Mucosa of gallbladder (tissue), 1 donor: Measurements from ENCODE around the gene TKTL2. TPM values are rescaled to one million over a fixed set of nuclear protein-coding genes. Genes with fewer than 3 reads are reported as not detected.

Experiments used
- DNase-seq: peaks from one replicate; pipeline ENCODE4 v3.0.0-alpha.2; 2020; ENCODE audit warnings: low spot score
- total RNA-seq: library from RNA; stranded (reverse); gene quantifications from one replicate; pipeline ENCODE4 v1.2.1, GENCODE V29; 2021
- donor health status: DM: no; HTN: no; CAD: no.

The TKTL2 gene
- total RNA-seq = not detected

- DNase-seq = no peak
Measured at GRCh38 chr4:163473576-163473975, at the start of gene TKTL2. TKTL2 (minus strand) TSS chr4:163473754; CDS start chr4:163473734, 20 bp downstream.

GRCh38 chr4:163515198-163515597 lies 41.6 kb upstream of the TKTL2 start:
- DNase-seq = no peak

- no peak for DNase-seq
Measured at GRCh38 chr4:163505374-163505773, 31.8 kb upstream of the TKTL2 start.

GRCh38 chr4:163500586-163500985 lies 27.0 kb upstream of the TKTL2 start:
- DNase-seq = no peak

GRCh38 chr4:163495900-163496299 lies 22.3 kb upstream of the TKTL2 start:
- no peak for DNase-seq

- DNase-seq = peak; percentile 83
Measured at GRCh38 chr4:163494360-163495241, 21.0 kb upstream of the TKTL2 start, which contains the start of gene TMA16. TMA16 (plus strand) TSS chr4:163494690; CDS start chr4:163494802, 112 bp downstream.

- no peak for DNase-seq
Measured at GRCh38 chr4:163493643-163494359, 20.2 kb upstream of the TKTL2 start.

GRCh38 chr4:163492951-163493504 lies 19.5 kb upstream of the TKTL2 start:
- no peak for DNase-seq

- DNase-seq = no peak
Measured at GRCh38 chr4:163489929-163490328, 16.4 kb upstream of the TKTL2 start.

GRCh38 chr4:163486321-163486720 lies 12.8 kb upstream of the TKTL2 start:
- DNase-seq = no peak

GRCh38 chr4:163485589-163485988 lies 12.0 kb upstream of the TKTL2 start:
- no peak for DNase-seq

GRCh38 chr4:163484906-163485305 lies 11.4 kb upstream of the TKTL2 start:
- peak; percentile 31 for DNase-seq

GRCh38 chr4:163482190-163482589 lies 8.6 kb upstream of the TKTL2 start:
- no peak for DNase-seq

- no peak for DNase-seq
Measured at GRCh38 chr4:163476761-163477438, 3.3 kb upstream of the TKTL2 start.

GRCh38 chr4:163474027-163474426 lies 473 bp upstream of the TKTL2 start:
- no peak for DNase-seq

GRCh38 chr4:163473130-163473529 lies 424 bp downstream of the TKTL2 start:
- DNase-seq = no peak

GRCh38 chr4:163470391-163470790 lies 3.2 kb downstream of the TKTL2 start:
- no peak for DNase-seq

GRCh38 chr4:163467082-163467770 lies 6.3 kb downstream of the TKTL2 start:
- DNase-seq = no peak

GRCh38 chr4:163462556-163462955 lies 11.0 kb downstream of the TKTL2 start:
- no peak for DNase-seq

GRCh38 chr4:163448540-163449203 lies 24.9 kb downstream of the TKTL2 start:
- no peak for DNase-seq

GRCh38 chr4:163447481-163447880 lies 26.1 kb downstream of the TKTL2 start:
- no peak for DNase-seq
